A172 (cell line): ENCODE data around the gene GFRA1. TPM values are rescaled to one million over a fixed set of nuclear protein-coding genes. Genes with fewer than 3 reads are reported as not detected.

Experiments used
- DNase-seq: peaks from one replicate; pipeline ENCODE4 v3.0.0-alpha.2; 2015; ENCODE audit warnings: low spot score
- total RNA-seq: library from RNA; depleted of rRNA; stranded (reverse); fragments of >200 nt; shearing (Covaris generic); gene quantifications from 2 replicates; pipeline ENCODE4 v1.2.3, GENCODE V29; 2014

The GFRA1 gene
- total RNA-seq, 1 experiment from 2014 or later, result 21.3 TPM

DNA sequence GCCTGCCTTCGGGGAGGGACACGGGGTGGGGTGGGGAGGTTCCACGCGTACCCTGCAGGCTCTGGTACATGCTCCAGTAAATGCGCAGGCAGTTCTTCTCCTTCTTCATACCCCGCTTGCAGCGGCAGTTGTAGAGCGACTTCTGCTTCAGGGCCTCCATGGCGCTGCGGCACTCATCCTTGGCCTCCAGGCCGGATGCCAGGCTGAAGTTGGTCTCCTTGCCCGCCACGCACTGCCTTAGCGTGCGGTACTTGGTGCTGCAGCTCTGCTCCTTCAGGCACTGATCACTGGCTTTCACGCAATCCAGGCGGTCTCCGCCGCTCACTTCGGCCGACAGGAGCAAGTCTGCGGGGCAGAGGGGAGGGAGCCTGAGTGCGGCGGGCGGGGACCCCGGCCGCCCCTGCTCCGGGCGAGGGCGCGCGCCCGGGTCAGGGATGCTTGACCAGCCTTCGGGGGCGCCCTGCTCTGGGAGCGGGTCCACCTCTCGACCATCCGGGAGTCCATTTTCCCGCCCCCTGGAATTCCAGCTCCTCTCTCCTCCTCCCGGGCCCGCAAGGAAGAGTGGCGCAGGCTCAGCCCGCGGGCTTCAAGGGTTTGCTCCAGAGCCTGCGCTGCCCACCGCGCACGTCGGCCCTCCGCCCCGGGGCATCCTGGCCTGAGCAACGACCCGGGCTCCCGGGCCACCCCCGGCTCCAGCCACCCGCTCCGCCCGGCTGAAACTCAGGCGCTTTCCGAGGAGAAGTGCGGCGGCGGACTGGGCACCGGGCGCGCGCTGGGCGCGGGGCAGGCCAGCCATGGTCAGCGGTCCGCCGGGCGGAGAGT lies 2.0 kb downstream of the GFRA1 start:
- DNase-seq, result no peak

DNA sequence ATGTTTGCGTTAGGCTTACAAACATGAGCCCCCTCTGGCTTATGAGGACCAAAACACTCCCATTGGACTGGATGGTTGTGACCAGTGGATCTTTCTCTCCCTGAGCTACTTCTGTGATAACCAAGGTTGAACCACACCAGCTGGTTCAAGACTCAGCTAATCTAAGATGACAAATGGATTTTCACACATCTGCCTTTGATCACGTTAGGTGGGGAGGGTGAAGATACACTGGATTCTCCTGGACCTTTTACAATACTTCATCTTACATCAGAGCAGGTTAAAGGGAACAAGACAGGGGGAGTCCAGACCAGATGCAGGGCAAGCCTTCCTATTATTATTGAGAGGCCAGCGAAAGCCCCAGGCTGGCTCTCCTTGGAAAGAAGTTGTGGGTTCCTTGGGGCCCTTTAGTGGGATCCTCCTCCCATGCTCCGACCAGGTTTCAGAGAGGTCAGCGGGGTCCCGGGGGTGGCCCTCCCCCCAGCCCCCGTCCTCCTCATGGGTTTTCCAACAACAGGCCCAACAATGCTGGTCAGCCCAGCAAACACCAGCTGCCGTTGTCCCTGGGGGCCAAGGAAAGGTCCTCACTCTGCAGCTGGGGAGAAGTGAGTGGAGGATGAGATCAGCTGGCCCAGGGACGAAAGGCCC lies 2.8 kb downstream of the GFRA1 start:
- DNase-seq, result no peak

DNA sequence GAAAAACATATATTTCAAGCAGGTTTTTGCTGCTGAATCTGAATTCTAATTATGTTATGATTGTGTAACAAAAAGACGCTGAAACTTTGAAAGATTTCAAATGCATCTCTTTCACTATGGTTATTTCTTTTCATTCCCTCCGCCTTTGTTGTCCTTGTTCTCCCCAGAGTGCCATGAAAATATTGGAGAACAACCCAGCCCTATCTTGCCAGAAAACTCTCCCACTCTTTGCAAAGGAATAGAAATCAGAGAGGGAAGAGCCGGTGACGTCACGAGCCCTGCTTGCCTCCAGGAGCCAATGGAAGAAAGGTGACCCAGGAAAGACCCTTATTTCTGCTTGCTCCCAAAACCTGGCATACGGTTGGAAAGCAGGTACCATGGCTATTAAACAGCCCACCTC lies 3.4 kb downstream of the GFRA1 start:
- DNase-seq, result no peak

DNA sequence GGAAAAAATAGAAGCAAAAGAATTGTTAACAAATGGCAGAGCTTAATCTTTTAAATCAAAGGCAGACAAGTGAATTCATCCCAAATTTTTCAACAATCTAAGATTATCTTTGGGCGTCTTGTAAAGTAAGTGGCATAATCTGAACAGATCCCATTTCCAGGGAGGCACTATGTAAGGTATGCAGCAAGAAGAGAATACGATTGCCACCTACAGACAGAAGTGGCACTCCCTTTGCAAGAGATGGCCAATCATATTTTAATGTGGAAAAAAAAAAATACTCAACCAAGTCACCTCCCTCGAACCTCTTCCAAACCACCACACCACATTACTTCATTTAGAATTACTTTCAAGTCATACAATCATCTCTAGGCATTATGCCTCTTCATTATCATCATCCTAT lies 4.0 kb downstream of the GFRA1 start:
- DNase-seq, result no peak

DNA sequence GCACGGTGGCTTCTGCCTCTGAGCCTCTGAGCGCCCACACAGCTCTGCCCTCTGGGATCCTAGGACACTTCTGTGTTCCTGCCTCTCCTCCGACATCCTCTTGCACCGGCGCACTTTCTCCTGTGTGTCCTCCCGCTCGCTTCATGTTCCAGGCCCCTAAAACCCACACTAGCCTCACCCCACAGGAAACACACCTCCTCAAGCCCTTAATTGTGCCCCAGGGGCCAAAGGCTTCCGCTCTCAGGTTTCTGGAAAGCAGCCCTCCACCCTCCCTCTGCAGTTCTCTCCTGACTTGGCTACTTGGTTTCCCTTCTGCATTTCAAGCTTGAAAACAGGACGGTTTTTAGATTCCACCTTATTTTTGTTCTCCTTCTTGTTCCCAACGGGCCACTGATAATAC lies 7.3 kb downstream of the GFRA1 start:
- DNase-seq, result no peak

DNA sequence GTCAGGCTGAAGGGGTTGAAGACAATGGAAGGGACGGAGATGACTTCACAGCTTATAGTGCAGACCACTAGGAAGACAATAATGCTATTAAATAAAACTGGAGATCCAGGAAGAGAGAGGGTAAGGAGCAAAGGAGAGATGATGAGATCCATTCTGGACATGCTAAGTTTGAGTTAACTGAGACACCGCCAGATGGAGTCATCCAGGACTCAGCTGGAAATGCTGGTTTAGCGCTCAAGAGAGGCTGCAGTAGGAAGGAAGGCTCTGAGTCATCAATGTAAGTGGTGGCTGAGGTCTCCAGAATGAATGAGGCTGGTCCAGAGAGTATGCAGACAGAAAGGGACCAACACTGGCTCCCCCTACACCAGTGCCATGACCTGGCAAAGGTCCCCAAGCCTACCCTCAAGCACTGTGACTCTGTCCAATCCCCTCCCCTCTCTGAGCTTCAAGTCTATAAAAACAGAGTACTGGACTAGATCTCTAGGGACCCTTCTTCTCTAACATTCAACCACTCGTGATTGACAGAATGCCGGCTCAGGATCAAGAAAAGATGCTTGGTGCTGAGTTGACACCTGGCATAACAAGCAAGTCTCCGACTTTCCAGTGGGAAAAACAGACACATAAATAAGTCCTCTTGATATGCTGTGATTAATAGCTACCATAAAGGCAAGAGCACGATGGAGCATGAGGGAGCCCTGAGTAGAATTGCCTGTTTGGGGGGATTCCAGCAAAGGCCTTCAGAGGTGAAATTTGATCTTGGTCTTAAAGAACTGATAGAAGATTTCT lies 8.9 kb downstream of the GFRA1 start:
- DNase-seq, result peak; percentile 23

DNA sequence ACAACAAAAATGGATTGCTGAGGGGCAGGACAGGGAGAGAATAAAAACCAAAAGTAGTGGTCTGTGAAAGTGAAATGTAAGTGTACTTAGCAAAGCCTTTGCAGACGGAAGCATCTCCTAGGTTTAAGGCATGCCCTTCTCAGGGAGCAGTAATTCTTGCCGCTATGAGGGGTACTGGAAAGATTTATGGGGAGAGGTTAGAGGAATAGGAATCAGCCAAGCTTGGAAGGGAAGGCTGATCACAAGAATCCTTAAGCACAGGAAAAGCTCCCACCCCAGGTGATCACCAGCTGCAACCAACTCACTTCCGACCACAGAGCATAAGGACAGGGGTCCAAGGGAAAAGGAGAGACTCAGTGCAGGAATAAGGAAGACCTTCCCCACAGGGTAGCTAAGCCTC lies 10.3 kb downstream of the GFRA1 start:
- no peak for DNase-seq

DNA sequence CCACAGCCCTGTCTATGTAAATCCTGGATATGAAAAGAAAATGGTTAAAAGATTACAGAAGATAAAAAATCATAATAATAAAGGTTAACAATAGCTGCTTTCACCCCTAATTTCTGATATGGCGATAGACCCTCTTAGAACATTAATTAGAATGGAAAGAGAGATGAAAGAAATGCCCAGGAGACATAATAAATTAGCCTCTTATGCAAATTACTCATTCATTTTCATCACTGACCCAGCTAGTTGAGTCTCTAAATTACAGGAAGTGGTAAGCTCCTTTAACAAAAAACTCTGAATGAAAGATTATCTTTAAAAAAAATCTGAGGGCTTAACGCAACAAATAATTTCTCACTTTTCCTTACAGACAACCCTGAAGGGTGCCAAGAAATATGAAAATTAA lies 12.4 kb downstream of the GFRA1 start:
- DNase-seq, result no peak

DNA sequence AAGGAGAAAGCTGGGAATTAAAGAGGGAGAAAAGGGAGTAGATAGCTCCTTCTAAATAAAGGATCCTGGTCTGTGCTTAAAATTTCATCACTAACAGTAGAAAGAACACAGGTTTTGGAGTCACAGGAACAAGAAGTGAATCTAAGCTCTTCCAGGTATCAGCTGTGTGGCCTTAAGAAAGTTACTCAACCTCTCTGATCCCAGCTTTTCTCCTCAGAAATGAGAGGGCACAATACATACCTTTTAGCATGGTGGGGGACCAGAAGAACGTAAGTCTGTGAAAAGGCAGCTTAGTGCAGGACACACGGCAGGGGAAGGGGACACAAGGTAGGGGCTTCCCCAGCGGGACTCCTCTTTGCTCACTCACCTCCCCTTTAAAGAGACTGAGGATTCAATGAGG lies 13.4 kb downstream of the GFRA1 start:
- no peak for DNase-seq

DNA sequence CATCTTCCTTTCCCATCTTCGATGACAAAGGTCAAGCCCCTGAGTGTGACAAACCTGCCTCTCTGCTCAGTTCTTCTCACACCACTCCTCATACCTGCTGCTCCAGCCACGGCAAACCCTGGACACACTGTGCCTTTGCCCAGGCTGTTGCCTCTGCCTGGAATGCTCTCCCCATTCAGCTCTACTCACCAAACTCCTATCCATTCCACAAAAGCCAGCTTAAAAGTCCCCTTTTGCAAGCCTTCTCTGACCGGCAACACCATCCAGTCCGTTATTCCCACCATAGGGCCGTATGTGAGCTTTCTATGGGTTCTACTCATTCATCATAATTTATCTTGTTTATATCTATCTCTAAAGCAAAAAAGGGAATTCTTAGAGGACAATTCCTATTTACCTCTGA lies 15.2 kb downstream of the GFRA1 start:
- no peak for DNase-seq

DNA sequence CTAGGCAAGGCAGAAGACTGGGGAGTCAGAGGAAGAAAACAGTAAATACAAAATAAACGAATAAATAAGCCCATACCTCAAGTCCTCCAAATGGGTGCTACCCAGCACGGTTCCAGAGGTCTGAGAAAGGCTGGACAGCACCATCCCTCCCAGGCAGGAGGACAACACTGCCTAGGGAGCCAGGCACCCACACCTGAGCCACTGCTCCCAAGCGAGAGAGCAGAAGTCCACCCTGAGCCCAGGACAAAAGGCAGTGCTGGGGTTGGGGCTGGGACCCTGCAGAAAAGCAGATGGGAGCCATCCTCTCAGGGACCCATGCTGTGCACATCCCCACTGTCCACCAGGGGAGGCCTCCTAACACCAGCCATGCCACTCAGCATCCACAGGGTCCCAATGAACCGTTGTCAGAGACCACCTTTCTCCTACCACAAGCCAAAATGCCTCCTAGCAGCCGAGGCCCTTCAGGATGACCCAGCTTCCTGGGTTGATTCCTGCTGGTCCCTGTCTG lies 16.2 kb downstream of the GFRA1 start:
- DNase-seq, result no peak

DNA sequence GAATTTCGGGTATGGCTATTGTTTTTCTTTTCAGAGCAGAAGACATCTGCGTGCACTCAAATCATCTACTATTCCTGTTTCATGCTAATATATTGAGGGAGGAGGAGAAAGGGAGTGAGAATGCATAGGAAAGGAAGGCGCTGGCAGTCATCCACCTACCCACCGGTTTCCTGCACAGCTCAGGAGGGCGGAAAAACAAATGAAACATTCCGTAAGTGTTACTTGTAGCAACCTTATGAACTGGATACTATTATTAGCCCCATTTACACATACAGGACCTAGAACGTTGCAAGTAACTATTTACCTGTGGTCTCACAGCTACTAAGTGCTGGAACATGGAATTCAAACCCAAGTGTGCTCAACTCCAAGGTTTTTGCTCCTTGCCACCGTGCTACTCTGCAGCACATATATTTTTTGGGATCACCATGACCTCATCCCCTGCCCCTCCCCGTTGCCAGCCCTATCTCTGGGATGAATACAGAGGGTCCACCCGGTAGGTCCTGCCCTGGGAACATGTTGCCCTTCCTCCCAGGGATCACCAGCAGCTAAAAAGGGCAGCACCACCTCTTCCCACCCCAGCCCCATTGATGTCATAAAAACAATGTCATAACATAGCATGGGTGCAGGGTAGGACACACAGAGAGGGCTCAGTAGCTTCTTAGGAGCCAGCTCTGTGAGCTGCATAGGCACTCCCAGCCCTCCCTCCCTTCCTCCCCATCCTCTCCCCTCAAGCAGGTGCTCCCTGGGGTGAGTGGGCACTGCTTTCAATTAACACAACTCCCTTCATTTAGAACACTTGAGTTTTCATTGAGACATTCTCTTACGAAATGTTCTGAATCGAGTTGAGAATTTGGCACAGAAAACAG lies 16.9 kb downstream of the GFRA1 start:
- DNase-seq, result peak; percentile 36

DNA sequence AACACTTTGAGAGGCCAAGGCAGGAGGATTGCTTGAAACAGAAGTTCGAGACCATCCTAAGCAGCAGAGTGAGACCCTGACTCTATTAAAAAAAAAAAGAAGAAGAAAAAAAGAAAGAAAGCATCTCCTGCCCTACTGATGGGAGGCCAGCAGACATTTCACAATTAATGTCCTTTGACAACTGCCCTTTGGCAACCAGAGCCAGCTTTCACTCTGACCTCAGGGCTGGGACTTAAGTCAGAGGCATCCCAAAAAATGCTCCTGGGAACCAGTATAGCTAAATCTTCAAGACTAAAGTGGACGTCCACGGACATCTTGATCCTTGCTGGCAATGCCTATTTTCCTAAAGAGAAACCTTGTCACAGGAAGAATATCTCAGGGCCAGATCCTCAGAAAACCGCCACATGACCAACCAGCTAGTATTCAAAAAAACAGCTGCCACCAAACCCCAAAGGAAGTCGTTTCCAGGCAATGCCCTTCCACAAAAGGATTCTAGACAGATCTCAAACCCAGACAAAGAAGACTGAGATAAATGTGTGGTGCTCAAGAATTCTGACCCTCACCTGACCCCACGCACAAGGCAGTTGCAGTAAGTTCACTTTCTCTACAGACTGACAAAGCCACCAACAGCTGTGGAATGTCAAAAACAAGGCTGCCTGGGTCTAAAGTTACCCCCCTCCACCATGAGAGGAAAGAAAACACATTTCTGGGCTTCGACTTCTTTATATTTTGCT lies 18.4 kb downstream of the GFRA1 start:
- DNase-seq, result peak; percentile 7

DNA sequence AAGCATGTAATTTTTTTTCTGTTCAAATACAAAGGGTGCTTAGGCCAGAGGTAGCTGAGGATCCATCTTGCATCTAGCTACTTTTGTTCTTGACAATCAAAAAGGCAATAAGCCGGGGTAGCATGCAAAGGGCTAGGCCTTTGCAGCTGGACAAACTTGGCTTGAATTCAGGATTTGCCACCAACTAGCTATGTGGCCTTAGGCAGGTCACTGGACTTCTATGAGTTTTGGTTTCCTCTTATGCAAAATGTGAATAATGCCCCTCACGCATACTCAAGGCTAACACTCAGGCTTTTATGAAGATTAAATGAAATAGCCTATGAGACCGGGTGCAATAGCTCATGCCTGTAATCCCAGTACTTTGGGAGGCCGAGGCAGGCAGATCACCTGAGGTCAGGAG lies 19.3 kb downstream of the GFRA1 start:
- no peak for DNase-seq

DNA sequence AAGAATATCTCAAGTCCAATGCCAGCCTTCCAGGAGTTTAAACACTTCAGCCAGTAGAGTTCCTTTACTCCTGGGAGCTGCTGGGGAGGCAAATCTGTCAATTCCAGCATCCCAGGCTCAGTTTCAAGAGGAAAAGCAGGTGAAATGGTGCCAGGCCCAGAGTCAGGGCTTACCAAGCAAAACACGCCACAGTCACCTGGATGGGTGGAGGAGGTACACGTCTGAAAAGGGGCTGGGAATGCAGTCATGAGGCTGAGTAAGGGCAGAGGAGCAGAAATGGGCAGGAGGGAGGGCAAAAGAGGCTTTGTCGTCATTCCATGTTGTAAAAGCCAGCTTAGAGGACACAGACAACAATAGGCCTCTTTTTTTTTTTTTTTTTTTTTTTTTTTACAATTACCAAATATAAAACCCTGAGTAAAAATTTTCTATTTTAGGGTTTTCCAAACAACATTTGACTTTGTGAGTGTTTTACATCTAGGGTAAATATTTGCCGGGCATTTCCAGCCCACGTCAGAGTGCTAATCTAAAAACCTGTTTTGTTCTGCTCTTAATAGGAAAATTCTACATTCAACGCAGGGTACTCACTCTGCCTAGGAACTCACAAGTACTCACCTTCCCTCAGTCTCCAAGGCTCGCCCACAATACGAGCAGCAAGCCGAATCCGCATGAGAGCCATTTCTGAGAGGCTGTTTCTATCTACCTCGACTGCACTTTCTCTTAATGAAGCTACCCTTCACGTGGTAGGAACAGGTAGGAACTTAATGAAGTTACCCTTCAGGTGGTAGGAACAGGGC lies 21.2 kb downstream of the GFRA1 start:
- no peak for DNase-seq

DNA sequence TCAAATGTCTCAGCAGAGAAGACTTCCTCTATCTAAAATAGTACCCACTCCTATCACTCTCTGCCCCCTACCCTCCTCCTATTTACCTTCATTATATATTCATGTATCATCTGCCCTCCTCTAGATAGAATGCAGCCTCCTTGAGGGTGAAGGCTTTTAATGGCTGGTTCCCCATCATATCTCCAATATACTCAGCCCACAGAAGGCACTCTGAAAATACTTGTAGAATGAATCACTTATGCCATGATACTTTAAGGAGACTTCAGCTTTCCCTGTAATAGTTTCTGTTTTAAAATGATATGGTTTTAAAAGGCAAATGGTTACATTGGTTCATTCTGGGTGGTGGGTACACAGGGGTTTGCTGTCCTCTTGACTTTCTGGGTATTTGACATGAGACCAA lies 25.3 kb downstream of the GFRA1 start:
- peak; percentile 8 for DNase-seq

DNA sequence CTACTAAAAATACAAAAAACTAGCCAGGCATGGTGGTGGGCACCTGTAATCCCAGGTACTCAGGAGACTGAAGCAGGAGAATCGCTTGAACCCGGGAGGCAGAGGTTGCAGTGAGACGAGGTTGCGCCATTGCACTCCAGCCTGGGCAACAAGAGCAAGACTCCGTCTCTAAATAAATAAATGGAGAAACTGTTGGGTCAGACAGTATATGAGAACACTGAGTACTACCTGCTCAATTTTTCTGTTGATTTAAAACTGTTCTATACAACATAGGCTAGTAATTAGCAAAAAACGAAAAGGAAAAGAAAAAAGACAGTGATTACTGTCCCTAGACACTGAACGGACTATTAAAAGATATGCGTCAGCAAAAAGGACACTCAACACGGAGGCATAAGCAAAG lies 26.7 kb downstream of the GFRA1 start:
- DNase-seq, result no peak

DNA sequence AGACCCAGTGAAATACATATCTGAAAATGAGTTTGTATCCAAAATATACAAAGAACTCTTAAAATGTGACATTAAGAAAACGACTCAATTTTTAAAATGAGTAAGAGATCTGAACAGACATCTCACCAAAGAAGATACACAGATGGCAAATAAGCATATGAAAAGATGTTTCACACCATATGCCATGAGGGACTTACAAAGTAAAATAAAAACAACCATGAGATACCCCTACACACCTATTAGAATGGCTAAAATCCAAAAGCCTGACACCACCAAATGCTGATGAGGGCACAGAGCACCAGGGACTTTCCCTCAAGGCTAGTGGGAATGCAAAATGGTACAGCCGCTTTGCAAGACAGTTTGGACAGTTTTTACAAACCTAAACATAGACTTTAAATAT lies 27.9 kb downstream of the GFRA1 start:
- no peak for DNase-seq

DNA sequence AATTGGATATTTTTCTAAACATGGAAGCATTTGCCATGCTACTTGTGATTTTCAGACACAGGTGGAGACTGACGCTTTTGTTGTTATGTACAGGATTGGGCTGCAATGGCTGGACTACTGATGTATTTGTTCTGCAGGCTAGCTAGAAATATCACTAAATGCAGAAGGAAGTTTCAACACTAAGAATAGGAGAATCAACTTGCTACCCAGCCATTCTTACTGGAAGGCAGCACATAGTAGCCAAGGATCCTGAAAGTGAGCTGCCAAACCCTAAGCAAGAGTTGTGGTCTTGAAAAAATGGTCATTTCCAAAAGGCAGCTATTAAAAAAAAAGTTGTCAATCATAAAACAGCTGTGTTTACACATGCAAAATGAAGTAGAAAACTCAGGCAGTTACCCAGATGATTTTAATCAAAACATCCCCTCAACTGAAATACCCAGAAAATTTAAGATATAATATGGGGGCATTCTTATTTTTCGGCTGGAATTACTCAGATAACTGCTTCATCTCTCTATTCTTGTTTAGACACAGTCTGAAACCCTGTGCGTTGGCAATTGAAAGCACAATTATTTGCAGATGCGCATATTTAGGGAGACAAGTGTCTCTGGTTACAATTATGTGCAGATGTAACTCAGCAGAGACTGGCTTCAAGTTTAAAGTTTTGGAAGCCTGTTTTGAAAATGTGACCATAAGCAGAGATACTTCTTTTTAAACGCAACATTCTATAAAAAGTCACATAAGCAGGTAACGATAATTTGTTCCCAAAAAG lies 31.2 kb downstream of the GFRA1 start:
- no peak for DNase-seq
